Right cardiac atrium (tissue), 5 donors: ENCODE measurements around the gene CCM2. TPM values are rescaled to one million over a fixed set of nuclear protein-coding genes. Genes with fewer than 3 reads are reported as not detected.
A peak's percentile ranks its signal among the peaks of the same experiment; 100 is the strongest.

Experiments used
- ATAC-seq, 2 donors: fragments of 200-7000 bp; cut with Tn5 transposase; one replicate each; pipeline versions ENCODE4 v1.8.0 to v1.9.1; 2020; ENCODE audit warnings: moderate library complexity in 2 of 2, mild to moderate bottlenecking in 1 of 2
- DNase-seq, 3 donors: peaks; one replicate each; pipeline ENCODE4 v3.0.0-alpha.2; 2020
- H3K27ac ChIP-seq: one replicate; pipeline ENCODE4 v1.5.1; 2013; ENCODE audit warnings: mild to moderate bottlenecking, low read length, control low read depth, moderate library complexity
- H3K27me3 ChIP-seq: one replicate; pipeline ENCODE4 v1.6.1; 2013; ENCODE audit not compliant: control insufficient read depth, insufficient read depth
- H3K4me1 ChIP-seq: one replicate; pipeline ENCODE4 v1.6.1; 2013; ENCODE audit warnings: low read length; ENCODE audit not compliant: control insufficient read depth, insufficient read depth
- H3K4me3 ChIP-seq: one replicate; pipeline ENCODE4 v1.5.1; 2013; ENCODE audit warnings: low read length, control low read depth
- H3K9me3 ChIP-seq: one replicate; pipeline ENCODE4 v1.6.1; 2013; ENCODE audit warnings: low read length; ENCODE audit not compliant: control insufficient read depth
- WGBS: extraction: QIAGEN DNeasy Blood & Tissue Kit; methylation state at CpG from one replicate; pipeline ENCODE4 v1.1.7; 2013; 5-methylcytosine and 5-hydroxymethylcytosine counted together
- intact Hi-C, 4 donors: fragments of 100-400 bp; cut with DNase I; formaldehyde crosslinking; loops; one replicate each; pipeline versions ENCODE4 v1.11.0 to v1.14.0; 2022 to 2023
- polyA plus RNA-seq: library from polyadenylated mRNA; stranded (reverse); fragments of 200-250 nt; gene quantifications from one replicate; pipeline ENCODE4 v1.2.3, GENCODE V29; 2013
- total RNA-seq, 4 donors: library from RNA; stranded (reverse); fragmentation: NEBNext Ultra II Directional; extraction: Animal tissue kit (Norgen Biotek cat#: 25700); gene quantifications; one replicate each; pipeline ENCODE4 v1.2.1, GENCODE V29; 2021
- donor health status: healthy with polysubstance abuse.
- donor health status: DM: no; HTN: yes; CAD: no.
- donor health status: DM: no; HTN: no; CAD: no.
- donor health status: DM: no; HTN: yes; CAD: no; lungs with severe emphysema.
- donor health status: DM: yes; HTN: yes; CAD: no.

Gene CCM2
- total and polyA plus RNA-seq, 5 donors, result 26.4 to 37.0 (median 32.8) TPM

GRCh38 chr7:45060295-45060694, 60.3 kb downstream of the CCM2 start:
- H3K9me3 ChIP-seq, result no peaks in the 10 kb centered on the region
- DNase-seq (no peak), ATAC-seq (no peak)
- H3K4me3 ChIP-seq, result no peak overlapping the region
- no peaks in the 10 kb centered on the region for H3K4me1 ChIP-seq
- H3K27me3 ChIP-seq, result no peaks in the 10 kb centered on the region
- H3K27ac ChIP-seq, result no peak overlapping the region
- intact Hi-C loops, result no loop called here
- WGBS, result 93% methylated on average over 3 of the region's 3 CpGs

- Histone ChIP-seq H3K4me3 (no peak overlapping the region), H3K27ac (no peak overlapping the region), H3K4me1 (no peaks in the 10 kb centered on the region), H3K27me3 (no peaks in the 10 kb centered on the region), H3K9me3 (no peaks in the 10 kb centered on the region)
- intact Hi-C loops, result no loop called here
- no peak for DNase-seq
- ATAC-seq, result no peak
- WGBS, result 95% methylated on average over 2 of the region's 2 CpGs
Observed at GRCh38 chr7:45061352-45061751, 61.4 kb downstream of the CCM2 start.

- Histone ChIP-seq H3K9me3 (no peaks in the 10 kb centered on the region), H3K27me3 (no peaks in the 10 kb centered on the region), H3K27ac (no peak overlapping the region), H3K4me3 (no peak overlapping the region), H3K4me1 (no peaks in the 10 kb centered on the region)
- 89% methylated on average over 1 of the region's 1 CpG for WGBS
- DNase-seq, result no peak
- no peak for ATAC-seq
- intact Hi-C loops, result no loop called here
Observed at GRCh38 chr7:45061806-45062425, 61.9 kb downstream of the CCM2 start.

GRCh38 chr7:45064047-45064725, 64.2 kb downstream of the CCM2 start:
- intact Hi-C loops, result no loop called here
- H3K4me1 ChIP-seq, result no peaks in the 10 kb centered on the region
- DNase-seq (no peak), ATAC-seq (no peak)
- no peaks in the 10 kb centered on the region for H3K9me3 ChIP-seq
- WGBS, result 86% methylated on average over 16 of the region's 16 CpGs
- H3K4me3 ChIP-seq, result no peak overlapping the region
- no peak overlapping the region for H3K27ac ChIP-seq
- H3K27me3 ChIP-seq, result no peaks in the 10 kb centered on the region

- H3K4me1 ChIP-seq, result no peaks in the 10 kb centered on the region
- 73% methylated on average over 12 of the region's 12 CpGs for WGBS
- DNase-seq (no peak), ATAC-seq (no peak)
- H3K9me3 ChIP-seq, result no peaks in the 10 kb centered on the region
- no peak overlapping the region for H3K4me3 ChIP-seq
- H3K27ac ChIP-seq, result no peak overlapping the region
- H3K27me3 ChIP-seq, result no peaks in the 10 kb centered on the region
- intact Hi-C loops, result no loop called here
Observed at GRCh38 chr7:45065031-45065995, 65.3 kb downstream of the CCM2 start.

GRCh38 chr7:45066409-45066808, 66.4 kb downstream of the CCM2 start:
- WGBS, result 82% methylated on average over 7 of the region's 7 CpGs
- no peak for DNase-seq
- no peaks in the 10 kb centered on the region for H3K27me3 ChIP-seq
- H3K9me3 ChIP-seq, result no peaks in the 10 kb centered on the region
- no peak for ATAC-seq
- H3K27ac ChIP-seq, result no peak overlapping the region
- no peak overlapping the region for H3K4me3 ChIP-seq
- intact Hi-C loops, result no loop called here
- no peaks in the 10 kb centered on the region for H3K4me1 ChIP-seq

- Histone ChIP-seq H3K9me3 (no peaks in the 10 kb centered on the region), H3K4me3 (no peak overlapping the region), H3K27me3 (no peaks in the 10 kb centered on the region), H3K27ac (no peak overlapping the region), H3K4me1 (no peaks in the 10 kb centered on the region)
- WGBS, result 96% methylated on average over 3 of the region's 3 CpGs
- DNase-seq, result no peak
- intact Hi-C loops, result no loop called here
- no peak for ATAC-seq
Observed at GRCh38 chr7:45067582-45067981, 67.6 kb downstream of the CCM2 start.

GRCh38 chr7:45068236-45069023, 68.4 kb downstream of the CCM2 start:
- H3K9me3 ChIP-seq, result no peaks in the 10 kb centered on the region
- no peaks in the 10 kb centered on the region for H3K4me1 ChIP-seq
- ATAC-seq (peak in 1 of 2 donors; percentile 10), DNase-seq (no peak)
- WGBS, result 95% methylated on average over 15 of the region's 15 CpGs
- intact Hi-C loops, result no loop called here
- H3K4me3 ChIP-seq, result no peak overlapping the region
- no peak overlapping the region for H3K27ac ChIP-seq
- H3K27me3 ChIP-seq, result no peaks in the 10 kb centered on the region

- 94% methylated on average over 15 of the region's 15 CpGs for WGBS
- no peak overlapping the region for H3K27ac ChIP-seq
- DNase-seq (no peak), ATAC-seq (no peak)
- intact Hi-C loops, result no loop called here
- H3K27me3 ChIP-seq, result no peaks in the 10 kb centered on the region
- H3K4me3 ChIP-seq, result no peak overlapping the region
- H3K4me1 ChIP-seq, result no peaks in the 10 kb centered on the region
- no peaks in the 10 kb centered on the region for H3K9me3 ChIP-seq
Observed at GRCh38 chr7:45069444-45070253, 69.6 kb downstream of the CCM2 start.

GRCh38 chr7:45070254-45070642, 70.2 kb downstream of the CCM2 start:
- no peaks in the 10 kb centered on the region for H3K9me3 ChIP-seq
- H3K4me3 ChIP-seq, result no peak overlapping the region
- DNase-seq (no peak), ATAC-seq (no peak)
- intact Hi-C loops, result no loop called here
- WGBS, result 93% methylated on average over 1 of the region's 1 CpG
- H3K4me1 ChIP-seq, result no peaks in the 10 kb centered on the region
- no peaks in the 10 kb centered on the region for H3K27me3 ChIP-seq
- no peak overlapping the region for H3K27ac ChIP-seq
